Measurements from ENCODE around the gene PRPF8.

DNA sequence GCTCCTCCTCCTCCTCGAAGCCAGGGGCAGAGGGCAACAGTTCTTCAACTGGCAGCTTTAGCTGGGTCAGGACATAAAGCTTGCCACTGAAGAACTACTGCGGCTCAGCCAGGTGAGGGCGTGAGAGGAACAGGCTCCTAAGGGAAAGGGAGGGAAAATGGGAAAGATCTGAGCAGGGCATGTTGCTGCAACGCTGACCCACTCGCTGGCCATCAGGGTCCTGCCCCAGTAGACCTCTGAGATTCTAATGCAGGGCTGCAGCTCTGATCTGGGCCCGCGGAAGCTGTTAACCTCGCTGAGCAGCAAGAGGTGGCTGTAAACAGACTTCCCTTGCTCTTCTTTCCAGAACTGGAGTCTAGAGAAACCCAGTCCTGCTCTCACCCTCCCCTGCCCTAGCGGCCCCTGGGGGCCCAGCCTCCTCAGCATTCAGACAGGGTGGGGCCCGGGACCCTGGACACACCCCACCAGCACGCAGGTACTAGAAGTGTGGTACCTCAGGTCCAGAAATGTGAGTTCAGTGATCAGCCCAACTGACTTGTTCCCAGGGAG, 29.3 kb upstream of the PRPF8 start:
- no peak for TF ChIP-seq POLR2A (IDR thresholded peaks at IDR 0.05)
- TF ChIP-seq, protein P1, sequence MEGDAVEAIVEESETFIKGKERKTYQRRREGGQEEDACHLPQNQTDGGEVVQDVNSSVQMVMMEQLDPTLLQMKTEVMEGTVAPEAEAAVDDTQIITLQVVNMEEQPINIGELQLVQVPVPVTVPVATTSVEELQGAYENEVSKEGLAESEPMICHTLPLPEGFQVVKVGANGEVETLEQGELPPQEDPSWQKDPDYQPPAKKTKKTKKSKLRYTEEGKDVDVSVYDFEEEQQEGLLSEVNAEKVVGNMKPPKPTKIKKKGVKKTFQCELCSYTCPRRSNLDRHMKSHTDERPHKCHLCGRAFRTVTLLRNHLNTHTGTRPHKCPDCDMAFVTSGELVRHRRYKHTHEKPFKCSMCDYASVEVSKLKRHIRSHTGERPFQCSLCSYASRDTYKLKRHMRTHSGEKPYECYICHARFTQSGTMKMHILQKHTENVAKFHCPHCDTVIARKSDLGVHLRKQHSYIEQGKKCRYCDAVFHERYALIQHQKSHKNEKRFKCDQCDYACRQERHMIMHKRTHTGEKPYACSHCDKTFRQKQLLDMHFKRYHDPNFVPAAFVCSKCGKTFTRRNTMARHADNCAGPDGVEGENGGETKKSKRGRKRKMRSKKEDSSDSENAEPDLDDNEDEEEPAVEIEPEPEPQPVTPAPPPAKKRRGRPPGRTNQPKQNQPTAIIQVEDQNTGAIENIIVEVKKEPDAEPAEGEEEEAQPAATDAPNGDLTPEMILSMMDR (IDR thresholded peaks at IDR 0.05 in 4 of 5, conservative IDR thresholded peaks at IDR 0.05 in 1 of 5), result peak in 3 of 5 experiments; percentile 33 to 36 (median 34)

Measured in gastrocnemius medialis (tissue), 4 donors.